Measurements from ENCODE around the gene ZNF19. TPM values are rescaled to one million over a fixed set of nuclear protein-coding genes. Genes with fewer than 3 reads are reported as not detected.

The ZNF19 gene
- total and polyA plus RNA-seq, 2 of the 8 experiments (the other 6 are each of a cell fraction or from before 2014, with no cell fraction given), result 1.5 to 3.5 TPM

DNA sequence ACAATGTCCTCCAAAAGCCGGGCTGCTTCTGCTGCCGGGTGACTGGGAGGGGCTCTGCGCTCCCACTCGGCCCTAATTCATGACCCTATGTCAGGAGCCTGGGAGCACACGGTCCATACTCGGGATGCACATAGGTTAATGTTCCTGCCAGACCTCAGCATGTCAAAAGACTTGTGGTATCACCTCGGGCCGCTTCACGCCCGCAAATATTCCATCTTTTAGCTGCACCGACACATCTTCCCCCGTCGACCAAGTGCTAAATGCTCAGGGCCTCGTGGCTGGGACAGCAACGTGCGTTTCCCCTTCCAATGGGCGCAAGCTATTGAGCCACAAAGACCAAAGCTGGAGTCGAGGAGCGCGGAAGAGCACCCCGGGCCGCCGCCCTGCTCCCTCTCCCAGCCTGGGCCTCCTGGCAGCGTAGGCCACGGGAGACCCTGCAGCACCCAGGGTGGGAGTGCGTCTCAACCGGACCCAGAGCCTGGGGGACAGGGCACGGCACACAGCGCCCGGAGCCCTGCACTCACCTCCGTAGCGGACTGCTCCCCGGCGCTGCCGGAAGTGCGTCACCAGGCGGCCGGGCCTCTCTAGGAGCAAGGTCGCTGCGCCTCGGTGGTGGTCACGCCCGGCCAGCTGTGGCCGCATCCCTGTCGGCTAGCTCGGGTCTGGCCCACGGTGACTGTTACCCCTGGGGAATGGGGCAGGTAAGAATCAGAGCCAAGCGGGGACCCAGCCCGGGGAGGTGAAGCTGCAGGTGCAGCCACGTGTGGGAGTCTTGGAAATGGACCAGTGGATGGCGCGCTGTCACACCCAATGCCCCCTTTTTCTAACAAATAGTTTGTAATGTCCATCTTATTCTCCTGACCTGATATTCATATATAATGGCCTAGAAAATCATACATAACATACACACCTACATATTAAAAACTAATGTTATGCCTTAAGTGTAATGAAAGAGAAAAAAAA is 27.2 kb downstream of the ZNF19 start, which contains the start of gene ZNF23:
TSS of gene ZNF23 (minus strand) at position 562 of the 963 bp plus-strand sequence. CDS start 5,451 bp downstream, outside the sequence.
- peak within 1 kb of the TSS; percentile 82; the same call in 1 of the 2 replicates for H2BK5ac ChIP-seq (ENCODE audit: low read depth, low read length)
- no peaks in the 10 kb centered on the region for H3K9me3 ChIP-seq (ENCODE audit: insufficient read depth in 2 of 2, low read depth in 1 of 2, low read length in 1 of 2)
- no peak within 1 kb of the TSS for H2BK15ac ChIP-seq (ENCODE audit: low read length)
- WGBS, 2 experiments (ENCODE audit: extremely low coverage in 1 of 2, insufficient coverage in 1 of 2, insufficient read length in 1 of 2, insufficient replicate concordance in 2 of 2, low coverage in 1 of 2, low lambda C conversion rate in 2 of 2, missing lambda C conversion rate in 1 of 2), result 2% methylated on average over 48 of the region's 52 CpGs; no CpG with 5 or more reads in 1 of the 2 experiments
- DNase-seq (ENCODE audit: low read depth in 1 of 2, low spot score in 2 of 2) (peak in 1 of 2 experiments; percentile 92), FAIRE-seq (no peak)
- H3K23ac ChIP-seq (ENCODE audit: insufficient read length), result no peak within 1 kb of the TSS
- H3K56ac ChIP-seq (replicated peaks; ENCODE audit: insufficient read length, low read depth, low read length), result peak within 1 kb of the TSS; percentile 91
- no peak within 1 kb of the TSS for H2AK5ac ChIP-seq (ENCODE audit: low read depth, low read length)
- H3K4me1 ChIP-seq (replicated peaks in 1 of 4; ENCODE audit: control insufficient read depth in 3 of 4, insufficient read depth in 4 of 4, low read length in 3 of 4), result peaks cover 0 to 2% (median 0%) of the 10 kb centered on the region in 4 experiments; a peak in 1 of 7 replicates
- H4K91ac ChIP-seq (replicated peaks; ENCODE audit: insufficient read length, low read length), result peak within 1 kb of the TSS; percentile 88
- no peaks in the 10 kb centered on the region; the same call in 1 of the 2 replicates for H3K79me1 ChIP-seq (ENCODE audit: low read depth, low read length)
- H2AFZ ChIP-seq (ENCODE audit: low read length), result peak within 1 kb of the TSS; percentile 98
- H3K23me2 ChIP-seq (ENCODE audit: low read depth, low read length), result peaks cover 7% of the 10 kb centered on the region
- ChIA-PET POLR2A (ENCODE audit: partially characterized antibody) (interaction anchor here (0.7 to 3.7 kb wide), 12 partner anchors 8 to 149 kb away, joined by 3 to 54 read pairs (median 3); partner anchors contain the start of gene CHST4), CTCF (ENCODE audit: partially characterized antibody) (interaction anchor here (0.7 to 2.5 kb wide), 9 partner anchors 10 to 149 kb away, joined by 3 to 13 read pairs (median 5); no protein-coding TSS in a partner anchor)
- H4K20me1 ChIP-seq (replicated peaks in 1 of 2; ENCODE audit: control insufficient read depth in 1 of 2, insufficient read depth in 2 of 2, low read length in 2 of 2), result peaks cover 0 to 5% of the 10 kb centered on the region in 2 experiments
- H2BK120ac ChIP-seq (replicated peaks; ENCODE audit: low read depth, low read length), result no peak within 1 kb of the TSS
- no peak within 1 kb of the TSS for H3K14ac ChIP-seq (ENCODE audit: insufficient read length)
- H3K36me3 ChIP-seq (ENCODE audit: control insufficient read depth in 2 of 4, insufficient read depth in 4 of 4, low read length in 3 of 4), result no peaks in the 10 kb centered on the region
- no peak within 1 kb of the TSS; the same call in 1 of the 2 replicates for H3K18ac ChIP-seq (ENCODE audit: extremely low read depth, low read length)
- no peaks in the 10 kb centered on the region for H3K27me3 ChIP-seq (replicated peaks in 1 of 4; ENCODE audit: control insufficient read depth in 3 of 4, extremely low read depth in 1 of 4, insufficient read depth in 3 of 4, low read length in 3 of 4)
- H4K5ac ChIP-seq (ENCODE audit: insufficient read length, low read depth, low read length), result peak within 1 kb of the TSS; percentile 96
- no peak within 1 kb of the TSS for H2BK20ac ChIP-seq (ENCODE audit: low read length)
- H2BK12ac ChIP-seq (ENCODE audit: low read depth, low read length), result no peak within 1 kb of the TSS
- peak within 1 kb of the TSS; percentile 90 for H3K27ac ChIP-seq (ENCODE audit: low read depth, low read length)
- peak within 1 kb of the TSS; percentile 82 to 100 (median 98) for H3K4me3 ChIP-seq (ENCODE audit: extremely low read depth in 1 of 4, insufficient read depth in 2 of 4, low read depth in 3 of 4, low read length in 4 of 4)
- peaks cover 0 to 22% of the 10 kb centered on the region in 2 experiments; a peak in 3 of 4 replicates for H3K79me2 ChIP-seq (ENCODE audit: control insufficient read depth in 1 of 2, insufficient read depth in 2 of 2, low read length in 2 of 2)
- peak within 1 kb of the TSS; percentile 84 for H3K4ac ChIP-seq (replicated peaks; ENCODE audit: insufficient read length, low read depth, low read length)
- H4K8ac ChIP-seq (ENCODE audit: extremely low read depth, insufficient read depth, low read length), result peak within 1 kb of the TSS; percentile 99
- peak within 1 kb of the TSS; percentile 63 to 98 for H3K4me2 ChIP-seq (ENCODE audit: insufficient read depth in 1 of 2, low read depth in 2 of 2, low read length in 2 of 2)
- H3K9ac ChIP-seq (replicated peaks in 1 of 4; ENCODE audit: extremely low read depth in 1 of 4, low read depth in 3 of 4, low read length in 3 of 4), result peak within 1 kb of the TSS; percentile 75 to 95 (median 92)
- TF ChIP-seq SRF (IDR thresholded peaks at IDR 0.05; ENCODE audit: low read depth, low read length) (no peak), BACH1 (IDR thresholded peaks at IDR 0.05; ENCODE audit: low read length) (no peak), CBX5 (IDR thresholded peaks at IDR 0.05; ENCODE audit: low read depth, low read length) (no peak), FOSL1 (IDR thresholded peaks at IDR 0.05; ENCODE audit: insufficient read depth, low read depth, low read length) (no peak), NRF1 (IDR thresholded peaks at IDR 0.05; ENCODE audit: low read depth, low read length) (no peak), RFX5 (IDR thresholded peaks at IDR 0.05; ENCODE audit: borderline replicate concordance, low read depth, low read length) (no peak), SIRT6 (IDR thresholded peaks at IDR 0.05; ENCODE audit: low read length) (no peak), JUND (IDR thresholded peaks at IDR 0.05; ENCODE audit: low read length) (peak; percentile 50; the same call in 1 of the 2 replicates), SP1 (IDR thresholded peaks at IDR 0.05; ENCODE audit: low read depth, low read length) (no peak), KDM4A (IDR thresholded peaks at IDR 0.05; ENCODE audit: low read depth, low read length, severe bottlenecking) (peak; percentile 88), CTBP2 (IDR thresholded peaks at IDR 0.05; ENCODE audit: borderline replicate concordance, insufficient read depth, insufficient read length, low read length) (no peak)

Measured in H1 (cell line).